ENCODE data around the gene ZNF319.

The ZNF319 gene

DNA sequence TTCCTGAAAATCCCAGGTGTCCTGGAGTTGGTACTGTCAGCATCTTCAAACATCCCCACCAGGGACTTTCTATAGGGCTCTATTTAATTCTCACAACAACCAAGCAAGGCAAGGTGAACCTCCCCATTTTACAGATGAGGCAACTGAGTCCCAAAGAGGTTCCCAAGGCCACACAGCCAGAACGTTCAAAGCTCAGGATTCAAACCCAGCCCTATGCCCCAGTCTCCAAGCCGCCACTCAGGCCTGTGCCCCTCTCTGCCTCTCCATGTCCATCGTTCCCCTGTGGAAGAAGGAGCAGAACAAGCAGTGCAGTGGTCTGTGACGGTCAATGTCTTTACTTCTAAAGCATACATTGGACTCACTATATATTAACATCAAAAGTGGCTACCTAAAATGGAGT is 6.1 kb downstream of the ZNF319 start:
- no peak for TF ChIP-seq ZFX (IDR thresholded peaks at IDR 0.05)
- TF ChIP-seq CTCF (conservative IDR thresholded peaks at IDR 0.05) = no peak

GRCh38 chr16:57993897-57994296 is 6.6 kb downstream of the ZNF319 start:
- peak overlapping the region; percentile 51 for H3K27ac ChIP-seq
- no peak for TF ChIP-seq ZFX (IDR thresholded peaks at IDR 0.05)
- TF ChIP-seq CTCF (conservative IDR thresholded peaks at IDR 0.05) = no peak

More for the DNA sequence above, 6.1 kb downstream of the ZNF319 start:
- H3K27ac ChIP-seq = no peak overlapping the region; the same call in 1 of the 2 replicates

GRCh38 chr16:57993438-57993837 is 7.0 kb downstream of the ZNF319 start:
- TF ChIP-seq ZFX (IDR thresholded peaks at IDR 0.05) (no peak), CTCF (conservative IDR thresholded peaks at IDR 0.05) (no peak)
- H3K27ac ChIP-seq = peak overlapping the region; percentile 51

DNA sequence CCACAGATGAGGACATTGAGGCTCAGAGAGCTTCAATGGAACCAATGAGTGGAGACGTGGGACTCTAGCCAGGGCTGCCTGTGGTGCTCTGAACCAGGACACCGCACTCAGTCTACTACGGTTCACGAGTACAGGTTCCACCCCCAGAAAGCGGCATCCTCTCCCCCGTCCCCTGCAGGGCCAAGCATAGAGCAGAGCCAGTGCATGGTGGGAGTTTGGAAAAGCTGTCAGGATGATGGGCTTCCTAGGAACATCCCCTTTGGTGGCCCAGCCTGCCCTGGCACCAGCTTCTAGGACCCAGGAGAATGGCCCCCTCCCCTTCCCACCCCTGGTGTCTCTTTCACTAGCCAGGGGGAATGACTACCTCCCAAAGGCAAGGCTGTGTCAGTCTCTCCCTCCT is 8.4 kb downstream of the ZNF319 start:
- peak overlapping the region; percentile 51 for H3K27ac ChIP-seq
- no peak for TF ChIP-seq ZFX (IDR thresholded peaks at IDR 0.05)
- no peak for TF ChIP-seq CTCF (conservative IDR thresholded peaks at IDR 0.05)

GRCh38 chr16:57991551-57992059 is 8.9 kb downstream of the ZNF319 start:
- H3K27ac ChIP-seq = no peak overlapping the region
- TF ChIP-seq CTCF (conservative IDR thresholded peaks at IDR 0.05) (no peak), ZFX (IDR thresholded peaks at IDR 0.05) (no peak)

DNA sequence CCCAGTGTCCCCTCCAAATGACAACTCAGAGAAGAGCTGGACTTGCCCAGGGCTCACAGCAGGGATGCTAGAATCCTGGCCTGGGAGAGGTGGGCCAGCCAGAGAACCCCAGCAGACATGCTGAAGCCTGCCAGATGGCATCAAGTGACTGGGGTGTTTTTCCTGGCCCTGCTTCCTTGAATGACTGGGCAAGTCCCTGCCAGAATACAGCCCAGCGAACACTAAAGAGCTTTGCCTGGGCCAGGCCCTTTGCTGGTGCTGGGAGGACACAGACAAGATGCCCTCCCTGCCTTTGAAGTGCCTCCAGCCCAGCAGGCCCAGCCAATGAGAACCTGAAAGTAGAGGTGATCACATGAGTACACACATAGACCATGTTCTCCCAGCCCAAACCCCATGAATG is 11.5 kb downstream of the ZNF319 start:
- no peak overlapping the region for H3K27ac ChIP-seq
- TF ChIP-seq CTCF (conservative IDR thresholded peaks at IDR 0.05) (no peak), ZFX (IDR thresholded peaks at IDR 0.05) (no peak)

- no peak for TF ChIP-seq ZFX (IDR thresholded peaks at IDR 0.05)
- no peak for TF ChIP-seq CTCF (conservative IDR thresholded peaks at IDR 0.05)
- H3K27ac ChIP-seq = no peak overlapping the region
Measured at GRCh38 chr16:57987441-57988177, 12.9 kb downstream of the ZNF319 start.
